HG02938 (cell line): ENCODE data around the gene NDUFA7.
A peak's percentile ranks its signal among the peaks of the same experiment; 100 is the strongest.
"Not testable (repeated sequence)": the region's sequence is repeated elsewhere in the genome, so short reads cannot be mapped to it uniquely, and the experiment has no call there.

Source experiments
- ATAC-seq: cut with Tn5 transposase; IDR thresholded peaks from one replicate; pipeline ENCODE4 v1.9.1; 2021; ENCODE audit warnings: mild to moderate bottlenecking, moderate library complexity; ENCODE audit not compliant: unreplicated experiment

NDUFA7 gene

GRCh38 chr19:8321067-8321985, at the start of gene NDUFA7, which contains the start of gene RPS28:
NDUFA7 (minus strand) TSS chr19:8321375; CDS start chr19:8321358, 17 bp downstream.
RPS28 (plus strand) TSS chr19:8321496; CDS start chr19:8321531, 35 bp downstream.
- ATAC-seq: peak; percentile 85

- no peak for ATAC-seq
Observed at GRCh38 chr19:8370176-8371010, 49.2 kb upstream of the NDUFA7 start.

GRCh38 chr19:8367327-8368001, 46.3 kb upstream of the NDUFA7 start:
- no peak for ATAC-seq

GRCh38 chr19:8366961-8367326, 45.8 kb upstream of the NDUFA7 start:
- ATAC-seq: no peak

- no peak for ATAC-seq
Observed at GRCh38 chr19:8366121-8366581, 45.0 kb upstream of the NDUFA7 start.

- ATAC-seq: no peak
Observed at GRCh38 chr19:8363803-8364771, 42.9 kb upstream of the NDUFA7 start, which contains the start of gene ANGPTL4. ANGPTL4 (plus strand) TSS chr19:8364155; CDS start chr19:8364322, 167 bp downstream.

- no peak for ATAC-seq
Observed at GRCh38 chr19:8361921-8362793, 41.0 kb upstream of the NDUFA7 start.

- no peak for ATAC-seq
Observed at GRCh38 chr19:8360196-8360595, 39.0 kb upstream of the NDUFA7 start.

GRCh38 chr19:8358948-8359347, 37.8 kb upstream of the NDUFA7 start:
- no peak for ATAC-seq

GRCh38 chr19:8357007-8357521, 35.9 kb upstream of the NDUFA7 start:
- ATAC-seq: no peak

GRCh38 chr19:8355631-8356402, 34.6 kb upstream of the NDUFA7 start:
- no peak for ATAC-seq

- not testable (repeated sequence) for ATAC-seq
Observed at GRCh38 chr19:8352845-8353244, 31.7 kb upstream of the NDUFA7 start.

- no peak for ATAC-seq
Observed at GRCh38 chr19:8352134-8352827, 31.1 kb upstream of the NDUFA7 start.

- not testable (repeated sequence) for ATAC-seq
Observed at GRCh38 chr19:8349629-8350372, 28.6 kb upstream of the NDUFA7 start.

- ATAC-seq: no peak
Observed at GRCh38 chr19:8343483-8343844, 22.3 kb upstream of the NDUFA7 start.

GRCh38 chr19:8342684-8343482, 21.7 kb upstream of the NDUFA7 start, which contains the start of gene KANK3:
KANK3 (minus strand) TSS chr19:8343262; CDS start chr19:8337828, 5,434 bp downstream.
- peak; percentile 79 for ATAC-seq
